GM12891 (cell line): Measurements from ENCODE around the gene TTC1.

Source experiments
- PAX5 ChIP-seq: IDR thresholded peaks from 2 replicates; pipeline ENCODE4 v1.6.1; 2011; ENCODE audit warnings: low read length, moderate library complexity, mild to moderate bottlenecking; ENCODE audit not compliant: insufficient read depth, severe bottlenecking
- POLR2A ChIP-seq: IDR thresholded peaks from 2 replicates; pipeline ENCODE4 v1.6.1; 2011; ENCODE audit warnings: low read depth, low read length, control low read depth
- POLR2AphosphoS5 ChIP-seq: IDR thresholded peaks from 2 replicates; pipeline ENCODE4 v1.6.1; 2011; ENCODE audit warnings: low read depth, low read length, control low read depth
- POU2F2 ChIP-seq: IDR thresholded peaks from 2 replicates; pipeline ENCODE4 v1.6.1; 2011; ENCODE audit warnings: low read depth, mild to moderate bottlenecking, control low read depth, low read length, moderate library complexity
- SPI1 ChIP-seq: IDR thresholded peaks from 2 replicates; pipeline ENCODE4 v1.6.1; 2011; ENCODE audit warnings: low read depth, low read length, control low read depth
- TAF1 ChIP-seq: IDR thresholded peaks from 2 replicates; pipeline ENCODE4 v1.6.1; 2011; ENCODE audit warnings: low read depth, low read length, control low read depth

DNA sequence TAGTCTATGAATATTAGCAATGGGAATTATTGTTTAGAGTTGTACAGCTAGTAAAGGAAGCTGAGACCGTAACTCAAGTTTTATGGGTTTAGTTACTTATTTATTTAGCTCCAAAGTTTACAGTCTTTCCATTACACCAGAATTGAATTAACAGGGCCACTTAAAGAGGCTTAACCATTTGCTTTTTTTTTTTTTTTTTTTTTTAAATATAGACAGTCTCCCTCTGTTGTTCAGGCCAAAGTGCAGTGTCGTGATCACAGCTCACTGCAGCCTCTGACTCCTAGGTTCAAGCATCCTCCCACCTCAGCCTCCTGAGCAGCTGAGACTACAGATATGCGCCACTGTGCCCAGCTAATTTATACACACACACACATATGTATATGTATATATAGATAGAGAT is 1.4 kb upstream of the TTC1 start:
- TF ChIP-seq POLR2AphosphoS5 (no peak), POLR2A (no peak), TAF1 (no peak), PAX5 (no peak), SPI1 (no peak), POU2F2 (no peak)
